ENCODE results near the gene HIPK3.

- no peak for TF ChIP-seq CTCF (IDR thresholded peaks at IDR 0.05)
- TF ChIP-seq EP300 (IDR thresholded peaks at IDR 0.05), result no peak
Observed at GRCh38 chr11:33234397-33235190, 22.6 kb upstream of the HIPK3 start.

All from esophagus muscularis mucosa (tissue), 3 donors.